ENCODE data around the gene MGAM2.

Gene MGAM2

GRCh38 chr7:142180426-142180825 lies 68.9 kb downstream of the MGAM2 start:
- no peak for DNase-seq

DNA sequence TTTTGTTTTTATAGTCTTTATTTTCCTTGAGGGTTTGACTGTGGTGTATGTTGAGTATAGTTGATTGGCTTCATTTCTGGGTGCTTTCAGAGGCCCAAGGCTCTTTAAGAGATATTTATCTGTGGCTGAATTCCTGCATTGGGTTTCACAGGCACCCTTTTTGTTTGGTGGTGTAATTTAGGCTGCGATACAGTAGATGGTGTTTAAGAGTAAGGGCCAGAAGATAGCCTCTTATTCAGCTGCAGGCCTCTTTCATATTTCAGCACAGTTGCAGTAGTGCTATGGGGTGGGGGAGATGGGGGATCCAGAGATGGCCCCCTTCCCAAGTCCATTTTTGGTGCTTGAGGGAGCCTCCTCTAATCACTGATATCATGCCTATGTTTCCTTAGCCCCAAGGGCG lies 69.7 kb downstream of the MGAM2 start:
- DNase-seq, result no peak

- DNase-seq, result no peak
Observed at GRCh38 chr7:142181966-142182365, 70.4 kb downstream of the MGAM2 start.

GRCh38 chr7:142185069-142185468 lies 73.6 kb downstream of the MGAM2 start:
- DNase-seq, result no peak

DNA sequence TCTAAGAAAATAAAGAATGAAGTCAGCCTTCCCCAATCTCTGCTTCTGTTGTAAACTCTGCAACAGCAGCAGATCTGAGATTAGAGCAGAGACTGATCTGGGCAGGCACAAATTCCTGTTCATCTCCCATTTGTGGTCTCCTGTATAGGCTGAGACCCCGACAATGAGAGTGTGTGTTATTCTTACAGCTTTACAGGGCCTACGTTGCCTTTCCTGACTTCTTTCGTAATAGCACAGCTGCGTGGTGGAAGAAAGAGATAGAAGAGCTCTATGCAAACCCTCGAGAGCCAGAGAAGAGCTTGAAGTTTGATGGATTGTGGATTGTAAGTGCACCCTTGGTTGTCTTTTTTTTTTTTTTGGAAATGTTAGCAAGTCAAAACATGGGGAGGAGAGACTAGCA lies 74.3 kb downstream of the MGAM2 start:
- no peak for DNase-seq

GRCh38 chr7:142188154-142188553 lies 76.6 kb downstream of the MGAM2 start:
- DNase-seq, result no peak

DNA sequence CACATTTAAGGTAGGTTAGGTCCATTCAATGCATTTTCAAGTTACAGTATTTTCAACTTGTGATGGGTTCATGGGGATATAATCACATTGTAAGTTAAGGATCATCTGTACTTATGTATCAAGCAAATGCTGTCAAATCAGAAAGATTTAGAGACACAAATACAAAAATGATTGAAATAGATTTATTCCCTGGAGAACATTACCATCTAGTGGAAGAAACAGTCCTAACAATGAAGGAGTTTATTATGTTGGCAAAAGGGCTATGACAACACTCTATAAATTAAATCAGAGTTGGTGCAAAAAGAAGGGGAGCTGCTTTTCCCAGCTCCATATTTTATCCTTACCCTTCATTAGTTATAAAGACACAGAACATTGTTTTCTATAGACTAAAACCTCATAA lies 77.3 kb downstream of the MGAM2 start:
- DNase-seq, result no peak

DNA sequence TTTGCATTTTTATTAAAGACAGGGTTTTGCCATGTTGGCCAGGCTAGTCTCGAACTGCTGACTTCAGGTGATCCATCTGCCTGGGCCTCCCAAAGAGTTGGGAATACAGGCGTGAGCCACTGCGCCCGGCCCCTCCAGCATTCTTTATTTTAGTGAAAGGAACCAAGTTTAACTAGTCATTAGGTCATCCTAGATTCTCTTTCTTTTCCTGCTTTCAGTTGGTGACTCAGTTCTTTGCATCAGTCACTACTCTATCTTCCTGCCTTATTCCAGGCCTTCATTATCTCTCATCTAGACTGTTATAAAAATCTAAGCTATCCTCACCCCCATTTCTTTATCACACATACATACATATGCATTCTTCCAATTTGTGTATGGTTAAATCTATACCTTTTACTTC lies 82.7 kb downstream of the MGAM2 start:
- no peak for DNase-seq

DNA sequence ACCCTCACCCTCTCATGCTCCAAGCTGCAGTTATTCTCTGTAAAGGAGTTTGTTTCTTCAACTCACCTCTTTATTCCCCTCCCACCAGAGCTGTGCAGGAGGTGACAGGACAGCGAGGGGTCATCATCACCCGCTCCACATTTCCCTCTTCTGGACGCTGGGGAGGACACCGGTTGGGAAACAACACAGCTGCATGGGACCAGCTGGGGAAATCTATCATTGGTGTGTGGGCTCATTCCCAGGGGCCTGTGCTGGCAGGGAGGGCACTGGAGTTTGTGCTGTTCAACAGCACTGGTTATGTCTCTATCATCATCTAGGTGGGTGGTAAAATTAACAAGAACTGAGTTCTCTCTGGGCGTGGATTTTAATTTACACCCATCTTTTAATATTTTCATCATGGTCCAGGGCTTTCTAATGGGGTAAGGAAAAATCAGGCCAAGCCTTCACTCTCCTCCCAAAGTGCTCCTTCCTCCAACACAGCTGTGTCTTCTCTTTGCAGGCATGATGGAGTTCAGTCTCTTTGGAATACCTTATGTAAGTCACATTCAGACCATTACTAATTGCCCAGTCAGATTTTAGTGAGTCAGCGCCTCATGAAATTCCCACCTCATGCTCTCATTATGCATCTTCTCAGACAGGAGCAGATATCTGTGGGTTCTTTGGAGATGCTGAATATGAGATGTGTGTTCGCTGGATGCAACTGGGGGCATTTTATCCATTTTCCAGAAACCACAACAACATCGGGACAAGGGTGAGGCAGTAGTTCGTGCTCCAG lies 84.7 kb downstream of the MGAM2 start:
- no peak for DNase-seq

DNA sequence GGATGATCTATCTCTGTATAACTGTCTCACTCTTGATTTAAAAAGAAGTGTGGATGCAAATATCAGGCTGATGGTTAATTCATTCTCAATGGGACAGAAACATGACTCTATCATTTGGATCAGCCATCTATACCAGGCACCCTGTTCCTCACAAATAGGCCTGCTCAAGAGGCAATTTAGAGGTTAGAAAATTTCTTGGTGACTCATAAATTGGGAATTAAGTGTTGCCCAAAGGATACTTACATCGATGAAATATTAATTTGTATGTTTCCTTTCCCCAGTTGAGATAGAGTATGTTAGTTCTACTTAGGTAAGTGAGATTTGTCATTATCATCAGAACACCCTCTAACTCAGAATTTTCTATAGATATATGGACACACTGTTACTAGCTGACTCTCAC lies 88.7 kb downstream of the MGAM2 start:
- DNase-seq, result no peak

DNA sequence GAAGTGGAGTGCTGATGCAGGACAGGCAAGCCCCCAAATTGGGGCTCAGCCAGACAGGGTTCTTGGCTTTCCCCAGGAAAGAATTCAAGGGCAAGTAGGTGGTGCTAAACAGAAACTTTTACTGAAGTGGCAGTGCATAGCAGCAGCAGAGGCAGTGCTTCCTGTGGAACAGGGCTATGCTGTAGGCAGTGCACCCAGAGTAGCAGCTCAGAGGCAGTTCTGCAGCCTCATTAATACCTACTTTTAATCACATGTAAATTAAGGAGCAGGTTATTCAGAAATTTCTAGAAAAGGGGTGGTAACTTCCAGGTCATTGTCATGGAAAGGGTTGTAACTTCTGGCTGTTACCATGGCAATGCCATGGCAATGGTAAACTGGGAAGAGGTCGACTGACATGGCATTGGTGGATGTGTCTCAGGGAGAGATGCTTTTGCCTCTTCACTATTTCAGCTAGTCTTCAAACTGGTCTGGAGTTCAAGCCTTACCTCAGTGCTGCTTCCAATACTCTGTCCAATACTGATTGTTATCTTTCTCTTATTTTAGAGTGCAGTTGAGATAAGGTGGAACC lies 117.1 kb downstream of the MGAM2 start:
- no peak for DNase-seq

DNA sequence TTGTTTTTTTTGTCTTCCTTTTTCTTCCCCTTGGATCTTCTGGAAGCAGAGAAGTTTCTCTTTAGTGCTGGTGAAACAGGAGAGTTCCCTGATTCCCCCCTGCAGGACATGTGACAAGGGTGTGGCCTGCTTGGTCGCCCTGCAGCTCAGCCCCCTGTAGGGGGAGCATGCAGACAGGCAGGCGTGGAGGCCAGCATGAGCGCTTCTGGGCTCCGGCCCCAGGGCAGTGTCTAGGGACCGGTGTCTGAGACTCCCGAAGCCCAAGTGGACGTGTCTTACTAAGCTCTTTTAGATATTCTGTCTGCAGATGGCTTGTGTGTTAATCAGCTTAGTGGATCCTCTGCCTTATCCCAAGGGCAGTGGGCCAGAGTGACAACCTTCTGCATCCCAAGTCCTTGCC lies 120.2 kb downstream of the MGAM2 start:
- no peak for DNase-seq

- DNase-seq, result no peak
Observed at GRCh38 chr7:142240546-142240945, 129.0 kb downstream of the MGAM2 start.

DNA sequence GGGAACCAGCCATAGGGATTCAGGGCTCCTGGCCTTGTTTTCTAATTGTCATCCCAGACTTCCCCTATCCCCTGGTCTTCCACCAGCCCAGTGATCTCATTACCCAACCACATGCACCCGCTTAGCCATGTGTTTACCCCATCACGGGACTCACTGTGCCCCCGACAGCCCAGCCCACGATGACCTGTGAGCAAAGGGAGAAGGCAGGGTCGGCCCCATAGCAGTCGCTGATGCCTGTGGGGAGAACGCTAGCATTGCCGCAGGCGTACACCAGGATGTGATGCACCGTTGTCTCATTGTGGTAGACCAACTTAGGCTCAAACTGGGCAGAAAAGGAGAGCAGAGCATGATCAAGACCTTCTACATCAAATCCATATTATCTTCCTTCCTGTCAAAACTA lies 132.3 kb downstream of the MGAM2 start:
- DNase-seq, result no peak

DNA sequence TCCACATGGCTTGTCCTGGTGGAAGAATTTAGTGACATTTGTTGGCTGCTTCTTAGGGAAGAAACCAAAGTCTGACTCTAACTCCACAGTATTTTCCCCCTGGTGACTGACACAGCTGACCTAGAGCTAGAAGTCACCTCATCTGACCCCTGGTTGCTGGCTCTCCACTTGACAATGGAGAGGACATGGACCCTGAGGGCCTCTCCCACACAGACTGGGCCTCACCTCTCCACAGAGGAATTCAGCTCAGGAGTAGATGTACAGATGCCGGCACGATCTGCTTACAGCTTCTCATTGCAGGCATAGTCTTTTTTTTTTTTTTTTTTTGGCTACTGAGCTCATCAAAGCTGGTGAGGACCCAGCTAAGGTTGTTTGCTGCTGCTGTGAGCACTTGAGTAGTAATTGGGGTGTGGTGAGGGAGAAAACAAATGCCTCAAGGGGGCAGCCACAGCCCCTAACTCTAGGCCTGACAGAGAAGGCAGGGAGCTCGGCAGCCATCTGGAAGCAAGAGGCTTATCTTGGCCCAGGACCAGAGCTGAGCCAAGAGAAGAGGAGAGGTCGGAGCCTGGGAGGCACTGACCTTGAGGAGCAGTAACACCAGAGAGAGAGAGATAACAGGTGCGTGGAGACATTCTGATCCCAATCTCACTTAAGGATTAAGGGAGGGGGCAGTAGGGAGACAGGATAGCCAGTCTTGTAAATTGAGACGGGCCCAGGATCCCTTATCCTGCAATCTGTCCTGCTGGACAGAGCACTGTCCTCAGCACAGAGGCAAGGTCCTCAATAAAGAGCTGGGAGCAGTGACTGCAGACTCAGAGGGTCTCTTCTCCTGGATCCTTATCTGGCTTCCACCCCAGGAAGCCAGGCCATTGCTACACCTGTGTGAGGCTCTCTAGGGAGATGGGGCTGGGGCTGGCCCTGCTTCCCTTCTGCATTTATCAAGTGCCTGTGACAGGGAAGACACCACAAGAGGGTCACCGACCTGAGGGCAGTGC lies 136.9 kb downstream of the MGAM2 start:
- DNase-seq, result no peak

- DNase-seq, result no peak
Observed at GRCh38 chr7:142249918-142250317, 138.4 kb downstream of the MGAM2 start.

- DNase-seq, result no peak
Observed at GRCh38 chr7:142250705-142251104, 139.2 kb downstream of the MGAM2 start.

DNA sequence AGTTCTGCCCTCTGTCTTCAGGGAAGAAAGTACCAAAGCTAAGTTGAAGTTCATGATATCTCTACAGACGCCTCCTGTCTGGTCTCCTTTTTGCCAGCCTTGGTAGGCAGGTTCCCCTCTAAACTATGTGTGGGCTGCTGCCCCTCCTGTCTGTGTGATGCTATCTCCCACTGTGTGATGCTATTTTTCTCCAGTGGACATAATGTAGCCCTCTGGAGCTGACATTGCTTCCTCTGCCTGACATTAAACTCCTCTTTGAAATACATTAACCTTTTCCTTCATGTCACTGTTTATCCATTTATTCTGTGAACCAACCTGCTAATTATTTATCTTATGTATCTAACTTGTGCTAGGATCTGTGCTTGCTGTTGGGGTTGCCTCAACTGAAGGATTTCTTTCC lies 146.4 kb downstream of the MGAM2 start, which contains the start of gene PRSS58:
PRSS58 (minus strand) TSS at position 101 of the 400 bp plus-strand sequence. CDS start 351 bp downstream, outside the sequence.
- no peak for DNase-seq

- DNase-seq, result no peak
Observed at GRCh38 chr7:142263598-142264380, 152.3 kb downstream of the MGAM2 start.
